CD4-positive, alpha-beta T cell treated with Interleukin-2 at 100 ng/mL for 4 hours (primary cell): Measurements from ENCODE around the gene USP10.
"Not testable (repeated sequence)": the region's sequence is repeated elsewhere in the genome, so short reads cannot be mapped to it uniquely, and the experiment has no call there.

Experiments
- DNase-seq: peaks from one replicate; pipeline ENCODE4 v3.0.0-alpha.2; 2020; ENCODE audit warnings: low spot score

Gene USP10

GRCh38 chr16:84673203-84673535 lies 26.6 kb upstream of the USP10 start:
- no peak for DNase-seq

GRCh38 chr16:84673561-84673960 lies 26.2 kb upstream of the USP10 start:
- no peak for DNase-seq

GRCh38 chr16:84675423-84675822 lies 24.4 kb upstream of the USP10 start:
- no peak for DNase-seq

- DNase-seq, result no peak
These were observed 23.9 kb upstream of the USP10 start for GRCh38 chr16:84675884-84676283.

GRCh38 chr16:84677017-84677803 lies 22.6 kb upstream of the USP10 start:
- DNase-seq, result no peak

- no peak for DNase-seq
These were observed 22.0 kb upstream of the USP10 start for GRCh38 chr16:84677849-84678248.

GRCh38 chr16:84678541-84678940 lies 21.3 kb upstream of the USP10 start:
- DNase-seq, result no peak

- DNase-seq, result no peak
These were observed 19.5 kb upstream of the USP10 start for GRCh38 chr16:84680165-84680842.

GRCh38 chr16:84680843-84681629 lies 18.8 kb upstream of the USP10 start:
- DNase-seq, result no peak

- DNase-seq, result no peak
These were observed 15.9 kb upstream of the USP10 start for GRCh38 chr16:84683691-84684591.

GRCh38 chr16:84684592-84684965 lies 15.2 kb upstream of the USP10 start:
- no peak for DNase-seq

GRCh38 chr16:84685210-84685609 lies 14.6 kb upstream of the USP10 start:
- no peak for DNase-seq

- DNase-seq, result no peak
These were observed 13.0 kb upstream of the USP10 start for GRCh38 chr16:84686707-84687298.

GRCh38 chr16:84687715-84688114 lies 12.1 kb upstream of the USP10 start:
- DNase-seq, result no peak

- DNase-seq, result not testable (repeated sequence)
These were observed 11.6 kb upstream of the USP10 start for GRCh38 chr16:84688163-84688562.

- DNase-seq, result no peak
These were observed 10.7 kb upstream of the USP10 start for GRCh38 chr16:84689111-84689510.

GRCh38 chr16:84690088-84690819 lies 9.5 kb upstream of the USP10 start:
- DNase-seq, result no peak

GRCh38 chr16:84692451-84693214 lies 7.2 kb upstream of the USP10 start:
- no peak for DNase-seq

- not testable (repeated sequence) for DNase-seq
These were observed 5.9 kb upstream of the USP10 start for GRCh38 chr16:84693869-84694268.

- no peak for DNase-seq
These were observed 4.8 kb upstream of the USP10 start for GRCh38 chr16:84694980-84695379.
